DND-41 (cell line): ENCODE results near the gene TTC23.

Experiments
- ATAC-seq: fragments of 200-7000 bp; cut with Tn5 transposase; 3 replicates; pipeline ENCODE4 v1.9.1; 2021; ENCODE audit warnings: low read depth; ENCODE audit not compliant: insufficient read depth
- DNase-seq: peaks from one replicate; pipeline ENCODE4 v3.0.0-alpha.2; 2020
- H2AFZ ChIP-seq: 2 replicates; pipeline ENCODE4 v1.6.0; 2012; ENCODE audit warnings: low read depth, low read length
- H3K27ac ChIP-seq: 2 replicates; pipeline ENCODE4 v1.5.1; 2012; ENCODE audit warnings: low read length, inconsistent platforms
- H3K27me3 ChIP-seq: fragments of 200-600 bp; sonication (generic); 2 replicates; pipeline ENCODE4 v1.6.0; 2012; ENCODE audit warnings: low read length, mild to moderate bottlenecking, inconsistent platforms; ENCODE audit not compliant: insufficient read depth, poor library complexity
- H3K36me3 ChIP-seq: 2 replicates; pipeline ENCODE4 v1.5.1; 2012; ENCODE audit warnings: low read length, inconsistent platforms; ENCODE audit not compliant: insufficient read depth
- H3K4me1 ChIP-seq: 2 replicates; pipeline ENCODE4 v1.5.1; 2012; ENCODE audit warnings: mild to moderate bottlenecking, low read length; ENCODE audit not compliant: insufficient read depth
- H3K4me2 ChIP-seq: 2 replicates; pipeline ENCODE4 v1.6.0; 2012; ENCODE audit warnings: mild to moderate bottlenecking, moderate library complexity, low read length, inconsistent platforms; ENCODE audit not compliant: insufficient read depth
- H3K4me3 ChIP-seq, 2 experiments: fragments of 200-600 bp in 1 of 2; shearing (Covaris generic) in 1 of 2; 2 replicates each; pipeline ENCODE4 v1.5.1; 2012 to 2016; ENCODE audit warnings: inconsistent platforms in 2 of 2, low read length in 2 of 2, mild to moderate bottlenecking in 2 of 2, low read depth in 1 of 2, moderate library complexity in 1 of 2
- H3K79me2 ChIP-seq: 2 replicates; pipeline ENCODE4 v1.6.0; 2012; ENCODE audit warnings: low read length, inconsistent platforms; ENCODE audit not compliant: insufficient read depth
- H3K9ac ChIP-seq: 2 replicates; pipeline ENCODE4 v1.6.0; 2012; ENCODE audit warnings: low read depth, mild to moderate bottlenecking, inconsistent platforms, low read length, moderate library complexity
- H3K9me3 ChIP-seq: 2 replicates; pipeline ENCODE4 v1.5.1; 2012; ENCODE audit warnings: low read length, moderate library complexity, mild to moderate bottlenecking, inconsistent platforms; ENCODE audit not compliant: insufficient read depth, severe bottlenecking
- H4K20me1 ChIP-seq: 2 replicates; pipeline ENCODE4 v1.6.0; 2012; ENCODE audit warnings: low read length; ENCODE audit not compliant: insufficient read depth
- EZH2 ChIP-seq: IDR thresholded peaks from 3 replicates; pipeline ENCODE4 v1.6.1; 2012; ENCODE audit warnings: borderline replicate concordance, low read depth, mild to moderate bottlenecking, moderate library complexity, low read length, inconsistent platforms; ENCODE audit not compliant: severe bottlenecking
- TF ChIP-seq, protein P1 (sequence below): IDR thresholded peaks from 2 replicates; pipeline ENCODE4 v1.5.1; 2012; ENCODE audit warnings: borderline replicate concordance, low read length, moderate library complexity, mild to moderate bottlenecking; ENCODE audit not compliant: poor library complexity, severe bottlenecking; ENCODE audit errors: extremely low read depth

Gene TTC23

DNA sequence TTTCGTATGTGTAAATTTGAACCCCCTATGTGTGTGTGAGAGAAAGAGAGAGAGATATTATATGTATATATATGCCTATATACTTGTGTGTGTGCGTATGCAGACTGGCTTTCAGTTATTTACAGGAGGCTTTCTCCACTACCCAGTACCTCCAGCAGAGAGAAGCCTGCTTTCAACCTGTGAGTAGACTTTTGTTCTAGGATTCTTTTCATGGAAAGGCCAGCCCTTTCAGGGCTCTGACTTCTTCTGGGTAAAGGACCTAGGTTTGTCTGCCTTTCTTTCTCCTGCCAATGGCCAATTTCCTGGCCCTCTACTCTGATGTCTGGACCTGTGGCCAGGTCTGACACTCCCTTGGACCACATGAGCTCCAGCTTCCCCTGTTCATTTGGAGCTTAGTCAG is 25.7 kb upstream of the TTC23 start:
- no peaks in the 10 kb centered on the region for H4K20me1 ChIP-seq
- H3K4me3 ChIP-seq = no peak overlapping the region
- TF ChIP-seq, protein P1, sequence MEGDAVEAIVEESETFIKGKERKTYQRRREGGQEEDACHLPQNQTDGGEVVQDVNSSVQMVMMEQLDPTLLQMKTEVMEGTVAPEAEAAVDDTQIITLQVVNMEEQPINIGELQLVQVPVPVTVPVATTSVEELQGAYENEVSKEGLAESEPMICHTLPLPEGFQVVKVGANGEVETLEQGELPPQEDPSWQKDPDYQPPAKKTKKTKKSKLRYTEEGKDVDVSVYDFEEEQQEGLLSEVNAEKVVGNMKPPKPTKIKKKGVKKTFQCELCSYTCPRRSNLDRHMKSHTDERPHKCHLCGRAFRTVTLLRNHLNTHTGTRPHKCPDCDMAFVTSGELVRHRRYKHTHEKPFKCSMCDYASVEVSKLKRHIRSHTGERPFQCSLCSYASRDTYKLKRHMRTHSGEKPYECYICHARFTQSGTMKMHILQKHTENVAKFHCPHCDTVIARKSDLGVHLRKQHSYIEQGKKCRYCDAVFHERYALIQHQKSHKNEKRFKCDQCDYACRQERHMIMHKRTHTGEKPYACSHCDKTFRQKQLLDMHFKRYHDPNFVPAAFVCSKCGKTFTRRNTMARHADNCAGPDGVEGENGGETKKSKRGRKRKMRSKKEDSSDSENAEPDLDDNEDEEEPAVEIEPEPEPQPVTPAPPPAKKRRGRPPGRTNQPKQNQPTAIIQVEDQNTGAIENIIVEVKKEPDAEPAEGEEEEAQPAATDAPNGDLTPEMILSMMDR = peak; percentile 3
- TF ChIP-seq EZH2 = no peak
- peaks cover 4% of the 10 kb centered on the region; the same call in 1 of the 2 replicates for H3K36me3 ChIP-seq
- H3K9me3 ChIP-seq = no peaks in the 10 kb centered on the region
- H3K27ac ChIP-seq = peak overlapping the region; percentile 74
- peaks cover 21% of the 10 kb centered on the region; the same call in 1 of the 2 replicates for H3K79me2 ChIP-seq
- H3K27me3 ChIP-seq = no peaks in the 10 kb centered on the region
- H3K4me2 ChIP-seq = no peak overlapping the region
- DNase-seq (no peak), ATAC-seq (no peak)
- peaks cover 55% of the 10 kb centered on the region for H3K4me1 ChIP-seq
- H3K9ac ChIP-seq = 0 out of 2 replicates have a peak overlapping the region, but pooled peaks have one; percentile 13
- H2AFZ ChIP-seq = no peak overlapping the region

DNA sequence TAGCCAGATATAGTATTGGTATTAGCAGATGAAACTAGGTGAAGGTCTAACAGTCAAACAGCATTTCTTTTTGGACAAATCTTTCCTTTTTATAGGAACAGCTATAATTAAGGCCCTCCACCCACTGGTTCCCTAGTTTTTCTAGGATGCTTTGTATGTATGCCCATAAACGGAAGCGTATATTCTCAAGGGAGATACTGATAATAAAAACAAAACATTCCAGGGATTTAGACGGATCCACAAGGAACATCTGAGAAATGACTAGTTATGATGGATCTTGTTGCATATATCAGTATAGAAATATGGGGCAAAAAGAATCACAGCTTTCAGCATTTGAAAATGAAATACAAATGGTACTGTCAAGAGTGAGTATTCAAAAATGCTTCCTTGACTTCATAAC is 24.4 kb upstream of the TTC23 start:
- no peaks in the 10 kb centered on the region for H3K9me3 ChIP-seq
- H3K4me3 ChIP-seq = no peak overlapping the region
- TF ChIP-seq EZH2 = no peak
- TF ChIP-seq, protein P1 = no peak
- no peaks in the 10 kb centered on the region for H4K20me1 ChIP-seq
- H3K27ac ChIP-seq = 0 out of 2 replicates have a peak overlapping the region, but pooled peaks have one; percentile 22
- H3K4me1 ChIP-seq = peaks cover 43% of the 10 kb centered on the region
- H3K9ac ChIP-seq = no peak overlapping the region
- H3K36me3 ChIP-seq = peaks cover 3% of the 10 kb centered on the region; the same call in 1 of the 2 replicates
- H2AFZ ChIP-seq = no peak overlapping the region
- DNase-seq (no peak), ATAC-seq (no peak)
- H3K4me2 ChIP-seq = no peak overlapping the region
- no peaks in the 10 kb centered on the region for H3K27me3 ChIP-seq
- peaks cover 18% of the 10 kb centered on the region; the same call in 1 of the 2 replicates for H3K79me2 ChIP-seq

DNA sequence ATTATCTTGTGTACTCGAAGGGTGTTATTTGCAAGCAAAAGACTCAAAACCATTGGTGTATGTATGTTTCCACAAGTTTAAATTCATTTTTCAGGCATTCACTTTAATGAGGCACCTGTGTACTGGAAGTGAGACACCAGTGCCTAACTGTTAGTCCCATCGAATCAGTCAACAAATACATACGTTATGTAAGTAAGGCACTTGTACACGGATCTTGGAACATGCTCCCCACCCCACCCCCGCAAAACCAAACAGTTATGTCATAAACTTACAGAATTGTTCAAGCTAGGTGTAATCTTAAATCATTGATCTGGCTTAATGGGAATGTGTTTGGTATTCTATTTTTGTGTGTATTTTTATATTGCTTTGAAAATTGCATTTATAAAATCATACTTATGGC is 19.1 kb upstream of the TTC23 start:
- Histone ChIP-seq H4K20me1 (no peaks in the 10 kb centered on the region), H3K27ac (no peak overlapping the region)
- TF ChIP-seq, protein P1 = no peak
- no peak for TF ChIP-seq EZH2

DNA sequence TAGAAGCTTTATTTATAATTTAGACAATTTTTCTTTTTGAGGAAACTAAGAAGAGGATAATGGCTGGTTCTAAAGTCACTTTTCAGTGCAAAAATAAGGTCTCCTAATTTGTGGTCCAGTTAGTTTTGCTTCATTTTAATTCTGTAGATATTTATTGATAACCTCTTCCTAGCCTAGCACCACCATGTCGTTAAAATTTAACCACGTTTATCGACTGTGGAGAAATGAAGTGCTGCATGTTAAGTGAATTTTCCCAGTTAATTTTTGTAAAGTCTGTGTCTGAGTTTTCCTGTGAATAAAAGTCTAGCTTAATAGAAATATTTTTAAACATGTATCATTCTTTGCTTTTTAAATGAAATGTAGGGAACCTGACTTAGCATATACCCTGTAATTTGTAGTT is 18.6 kb upstream of the TTC23 start:
- no peaks in the 10 kb centered on the region for H3K36me3 ChIP-seq
- H3K4me3 ChIP-seq = no peak overlapping the region
- no peaks in the 10 kb centered on the region for H3K79me2 ChIP-seq
- no peaks in the 10 kb centered on the region for H3K27me3 ChIP-seq
- DNase-seq (no peak), ATAC-seq (no peak)
- no peak overlapping the region for H3K4me2 ChIP-seq
- no peak overlapping the region for H3K9ac ChIP-seq
- H3K27ac ChIP-seq = no peak overlapping the region
- H3K9me3 ChIP-seq = no peaks in the 10 kb centered on the region
- 0 out of 2 replicates have a peak, but pooled peaks cover under 1% of the 10 kb centered on the region for H3K4me1 ChIP-seq
- TF ChIP-seq EZH2 = no peak
- TF ChIP-seq, protein P1 = no peak
- no peak overlapping the region for H2AFZ ChIP-seq
- H4K20me1 ChIP-seq = no peaks in the 10 kb centered on the region

More for the DNA sequence above, 19.1 kb upstream of the TTC23 start:
- ATAC-seq = no peak
- H2AFZ ChIP-seq = no peak overlapping the region
- no peak overlapping the region for H3K4me3 ChIP-seq
- H3K9me3 ChIP-seq = no peaks in the 10 kb centered on the region
- no peak for DNase-seq
- H3K4me1 ChIP-seq = peaks cover 5% of the 10 kb centered on the region; the same call in 1 of the 2 replicates
- no peaks in the 10 kb centered on the region for H3K36me3 ChIP-seq
- no peak overlapping the region for H3K9ac ChIP-seq
- H3K27me3 ChIP-seq = no peaks in the 10 kb centered on the region
- H3K79me2 ChIP-seq = no peaks in the 10 kb centered on the region
- H3K4me2 ChIP-seq = no peak overlapping the region
